ENCODE data around the gene POU2F1.

POU2F1 gene

DNA sequence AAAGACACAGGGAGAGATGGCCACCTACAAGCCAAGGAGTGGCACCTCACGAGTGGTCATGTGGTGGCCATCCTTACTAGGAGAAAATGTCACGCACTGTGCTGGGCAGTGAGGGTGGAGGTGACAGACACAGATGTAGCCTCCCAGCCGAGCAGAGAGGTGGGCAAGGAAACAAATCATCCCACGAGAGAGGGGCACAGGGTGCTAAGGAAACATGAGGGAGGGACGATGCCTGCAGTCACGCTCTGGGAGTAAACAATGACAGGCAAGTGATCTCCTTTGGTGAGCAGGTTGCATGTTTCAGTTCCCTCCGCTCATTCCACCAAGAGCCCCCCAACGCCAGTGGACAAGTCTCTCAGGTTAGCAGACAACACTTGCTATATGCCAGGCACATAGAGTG is 231.8 kb downstream of the POU2F1 start:
- no peak for DNase-seq

DNA sequence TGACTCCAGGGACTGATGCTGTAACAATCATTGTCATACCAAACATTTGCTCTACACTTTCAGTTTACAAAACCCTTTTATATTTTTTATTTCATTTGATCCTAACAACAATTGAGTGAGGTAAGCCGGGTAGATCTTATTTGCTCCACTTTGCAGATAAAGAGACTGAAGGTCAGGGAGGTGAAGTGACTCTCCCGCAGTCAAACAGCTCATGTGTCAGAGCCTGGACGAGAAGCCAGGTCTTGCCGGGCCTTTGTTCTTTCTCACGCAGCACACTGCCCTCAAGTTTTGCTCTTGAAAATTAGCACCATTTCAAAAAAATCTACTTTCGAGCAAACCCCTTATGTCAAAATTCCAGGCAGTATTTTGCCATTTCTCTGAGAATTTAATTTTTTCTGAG is 232.4 kb downstream of the POU2F1 start:
- no peak for DNase-seq

- no peak for DNase-seq
Observed at GRCh38 chr1:167454304-167454893, 233.7 kb downstream of the POU2F1 start.

GRCh38 chr1:167454894-167455785 is 234.5 kb downstream of the POU2F1 start:
- DNase-seq: peak; percentile 22

GRCh38 chr1:167455786-167456446 is 235.2 kb downstream of the POU2F1 start:
- DNase-seq: no peak

GRCh38 chr1:167456524-167456923 is 235.8 kb downstream of the POU2F1 start:
- DNase-seq: no peak

DNA sequence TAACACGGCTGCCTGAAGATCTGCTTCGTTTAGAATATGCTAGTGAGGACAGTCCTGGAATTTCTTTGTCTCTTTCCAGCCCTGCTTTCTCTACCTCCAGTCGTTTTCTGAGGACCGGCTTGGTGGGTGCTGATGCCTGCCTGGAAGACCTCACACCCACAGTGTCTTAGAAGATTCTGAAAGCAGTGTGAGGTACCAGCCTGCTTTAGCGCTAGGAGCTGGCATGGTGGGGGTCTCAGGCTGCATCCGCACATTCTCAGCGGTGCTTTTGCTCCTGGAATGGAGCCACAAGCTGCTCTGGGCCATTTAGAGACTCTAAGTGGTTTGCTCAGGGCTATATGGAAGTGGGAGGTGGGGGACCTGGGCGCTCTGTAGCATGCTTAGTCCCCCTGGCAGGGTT is 236.2 kb downstream of the POU2F1 start:
- no peak for DNase-seq

DNA sequence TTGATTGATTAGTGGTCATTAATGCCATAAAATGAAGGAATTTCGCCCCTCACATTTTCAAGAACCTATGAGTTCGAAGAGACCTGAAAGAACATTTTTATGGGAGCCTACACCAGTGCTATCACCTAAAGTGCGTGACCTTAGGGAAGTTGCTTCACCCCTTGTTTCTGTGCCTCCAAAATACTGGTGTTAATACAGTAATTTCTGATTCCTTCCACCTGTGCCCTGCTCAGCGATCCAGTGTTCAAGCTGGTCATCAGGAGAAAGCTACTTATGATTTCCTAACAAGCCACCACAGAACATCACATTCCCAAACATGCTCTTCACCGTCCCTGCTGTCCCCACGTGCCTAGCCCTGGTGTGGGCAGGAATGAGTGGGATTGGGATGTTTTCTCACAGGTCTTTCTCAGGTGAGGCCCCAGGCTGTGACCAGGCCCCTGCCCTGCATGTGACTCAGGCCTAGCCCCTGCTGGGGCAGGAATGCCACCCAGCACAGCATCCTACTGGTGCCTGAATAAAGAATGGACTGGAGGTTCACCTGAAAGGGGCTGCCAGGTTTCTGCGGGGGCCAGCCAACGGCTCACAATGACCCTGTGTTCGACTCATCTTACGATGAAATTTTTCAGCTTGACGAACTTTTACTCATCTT is 237.4 kb downstream of the POU2F1 start:
- DNase-seq: no peak

DNA sequence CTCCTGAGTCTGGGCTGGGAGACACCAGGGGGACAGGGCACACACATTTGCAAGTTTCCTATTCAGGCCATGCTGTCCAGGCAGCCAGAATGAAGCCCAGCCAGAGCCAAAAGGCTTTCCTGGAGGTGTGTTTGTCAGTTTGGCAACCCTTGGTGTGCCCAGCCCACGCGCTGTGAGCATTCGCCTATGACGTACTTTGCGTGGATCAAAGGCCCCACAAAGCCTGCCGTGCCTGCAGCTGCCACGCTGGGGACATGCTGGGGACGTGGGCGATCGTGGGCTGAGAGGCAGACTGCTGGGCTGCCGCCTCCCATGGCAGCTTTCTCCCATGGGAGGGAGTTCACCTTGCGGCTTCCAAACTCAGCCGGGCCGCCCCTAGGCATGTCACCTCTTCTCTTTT is 240.2 kb downstream of the POU2F1 start:
- no peak for DNase-seq

DNA sequence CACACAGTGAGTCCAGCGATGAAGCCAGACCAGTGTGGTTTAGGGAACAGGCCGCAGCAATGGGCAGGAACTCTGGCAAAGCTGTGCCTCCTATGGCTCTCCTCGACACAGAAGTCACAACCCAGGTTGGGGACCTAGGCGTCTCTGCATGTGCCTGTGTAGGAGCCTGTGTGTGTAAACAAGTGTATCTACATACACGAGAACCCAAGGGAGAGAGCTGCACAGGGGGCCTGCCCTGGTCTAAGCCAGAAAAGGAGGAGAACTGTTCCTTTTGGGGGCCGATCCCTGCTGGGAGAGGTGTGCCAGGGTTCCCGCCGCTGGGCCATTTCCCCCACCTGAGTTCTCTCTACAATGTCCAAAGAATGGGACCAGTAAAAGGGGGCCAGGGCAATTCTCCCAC is 241.7 kb downstream of the POU2F1 start:
- no peak for DNase-seq

GRCh38 chr1:167463080-167463479 is 242.4 kb downstream of the POU2F1 start:
- no peak for DNase-seq

DNA sequence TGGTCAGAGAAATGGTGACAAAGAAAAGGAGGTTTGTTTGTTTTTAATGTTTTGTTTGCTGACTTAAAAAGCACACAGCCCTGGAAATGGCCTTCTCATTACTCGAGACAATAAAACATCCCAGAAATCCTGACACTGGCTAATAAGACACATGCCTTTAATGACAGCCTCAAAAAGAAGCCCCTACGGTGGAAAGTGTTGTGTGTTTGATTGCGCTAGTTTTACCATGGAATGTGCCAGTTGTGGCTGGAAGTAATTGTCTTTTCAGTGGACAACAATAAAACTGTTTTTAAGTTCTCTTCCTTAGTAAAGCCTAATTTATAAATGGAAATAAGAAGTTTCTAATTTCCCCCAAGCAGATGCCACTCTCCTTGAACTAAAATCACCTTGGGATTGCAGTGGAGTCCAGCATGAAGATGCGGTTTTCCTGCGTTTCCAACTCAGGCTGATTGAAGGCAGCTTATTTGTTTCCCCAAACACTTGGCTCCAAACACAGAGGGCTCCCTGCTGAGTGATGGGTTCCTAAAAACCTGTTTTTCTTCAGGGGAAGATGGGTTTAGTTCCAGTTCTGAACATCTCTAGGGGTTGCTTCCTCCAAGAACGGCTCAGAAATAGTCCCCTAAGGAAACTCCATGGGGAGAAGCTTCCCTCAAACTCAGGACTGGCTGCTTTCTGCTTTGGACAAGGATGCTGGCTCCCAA is 243.3 kb downstream of the POU2F1 start:
- no peak for DNase-seq

GRCh38 chr1:167465018-167465417 is 244.3 kb downstream of the POU2F1 start:
- DNase-seq: no peak

- no peak for DNase-seq
Observed at GRCh38 chr1:167465743-167466142, 245.1 kb downstream of the POU2F1 start.

GRCh38 chr1:167467126-167467710 is 246.5 kb downstream of the POU2F1 start:
- no peak for DNase-seq

- DNase-seq: no peak
Observed at GRCh38 chr1:167467752-167468151, 247.1 kb downstream of the POU2F1 start.

DNA sequence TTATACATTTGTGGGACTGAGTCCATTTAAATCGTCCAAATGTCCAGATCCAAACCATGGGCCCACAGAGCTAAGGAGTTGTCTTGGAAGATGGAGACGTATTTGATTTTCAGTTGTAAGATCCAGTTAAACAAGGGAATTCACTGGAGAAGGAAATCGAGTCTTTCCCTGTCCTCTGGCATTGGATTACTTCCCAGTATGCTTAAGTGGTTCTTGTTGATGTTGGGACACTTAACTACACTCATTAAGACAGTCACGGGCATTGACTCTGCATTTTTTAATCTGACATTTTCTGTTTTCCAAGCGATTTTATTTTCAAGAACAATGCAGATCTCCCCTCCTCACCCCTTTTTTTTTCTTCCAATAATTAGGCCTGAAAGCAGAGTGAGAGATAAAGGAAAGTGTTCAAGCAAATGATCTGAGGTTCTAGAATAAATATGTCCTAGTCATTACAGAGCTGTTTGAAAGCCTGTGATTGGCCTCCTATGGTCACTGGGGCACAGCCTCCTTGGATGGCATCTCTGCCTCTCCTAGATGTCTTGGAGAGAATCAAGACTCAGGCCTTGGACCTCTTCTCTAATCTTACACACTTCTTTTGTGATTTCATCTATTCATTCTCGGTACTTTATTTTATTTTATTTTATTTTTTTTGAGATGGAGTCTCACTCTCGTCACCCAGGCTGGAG is 248.7 kb downstream of the POU2F1 start:
- DNase-seq: no peak

DNA sequence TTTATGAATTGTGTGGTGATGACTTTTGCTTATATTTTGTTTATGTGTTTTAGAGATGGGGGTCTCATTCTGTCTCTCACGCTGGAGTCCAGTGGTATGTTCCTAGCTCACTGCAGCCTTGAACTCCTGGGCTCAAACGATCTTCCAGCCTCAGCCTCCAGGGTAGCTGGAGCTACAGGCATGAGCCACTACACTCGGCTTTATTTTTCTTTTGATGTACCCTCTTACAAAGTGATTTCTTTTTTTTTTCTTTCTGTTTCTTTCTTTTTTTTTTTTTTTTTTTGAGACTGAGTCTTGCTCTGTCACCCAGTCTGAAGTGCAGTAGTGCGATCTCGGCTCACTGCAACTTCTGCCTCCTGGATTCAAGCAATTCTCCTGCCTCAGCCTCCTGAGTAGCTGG is 250.9 kb downstream of the POU2F1 start:
- no peak for DNase-seq

DNA sequence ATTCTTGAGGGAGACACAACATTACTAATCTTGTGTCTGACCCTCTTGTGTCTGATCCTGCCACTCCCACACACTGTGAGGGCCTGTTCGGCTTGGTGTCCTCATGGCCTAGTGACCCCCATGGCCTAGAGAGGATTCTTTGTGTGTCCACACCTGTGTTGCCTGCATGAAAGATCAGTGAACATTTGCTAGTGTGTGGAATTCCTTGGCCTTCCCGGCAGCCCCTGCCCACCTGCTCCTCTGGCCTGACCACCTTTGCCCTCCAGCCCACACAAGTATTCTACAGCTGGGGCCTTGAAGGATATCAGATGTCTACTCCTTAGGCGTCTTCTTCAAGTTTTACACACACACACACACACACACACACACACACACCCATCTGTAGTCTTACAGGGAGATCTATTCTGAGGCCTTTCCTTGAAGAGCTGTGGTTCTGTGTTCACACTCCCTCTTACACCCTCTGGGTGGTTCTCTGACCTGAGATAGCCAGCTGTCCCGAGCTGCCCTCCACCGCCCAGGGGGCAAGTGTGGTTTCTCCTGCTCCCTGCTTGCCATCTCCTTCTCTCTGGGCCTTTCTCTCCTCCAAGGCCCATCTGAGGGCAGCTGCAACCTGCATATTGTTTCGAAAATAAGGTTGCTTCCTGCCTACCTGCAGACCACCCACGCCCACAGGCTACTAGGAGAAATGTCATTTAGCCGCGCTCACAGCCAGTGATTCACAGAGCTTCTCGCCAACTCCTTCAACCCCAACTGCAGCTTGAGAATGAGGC is 252.3 kb downstream of the POU2F1 start:
- no peak for DNase-seq

DNA sequence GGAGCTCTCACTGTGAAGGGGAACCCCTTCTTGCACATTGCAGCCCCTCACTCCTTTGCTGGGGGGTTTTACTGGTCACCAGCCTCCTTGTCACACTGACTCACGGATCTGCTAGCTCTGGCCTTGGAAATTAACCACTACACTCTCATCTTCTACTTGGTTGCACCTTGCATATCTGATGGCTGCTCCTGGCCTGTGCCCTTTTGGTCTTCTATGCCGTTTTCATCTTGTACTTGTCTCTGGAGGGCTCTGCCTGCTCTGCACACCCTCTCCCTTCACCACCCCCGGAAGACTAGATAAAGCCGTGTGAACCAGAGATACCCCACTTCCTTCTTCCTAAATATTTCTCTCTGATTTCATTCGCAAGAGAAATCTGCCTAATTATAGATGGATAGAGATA is 253.1 kb downstream of the POU2F1 start:
- no peak for DNase-seq

GRCh38 chr1:167474191-167474641 is 253.5 kb downstream of the POU2F1 start:
- DNase-seq: no peak

All from NCI-H1436 (cell line).